Measurements from ENCODE around the gene ATP12A. TPM values are rescaled to one million over a fixed set of nuclear protein-coding genes. Genes with fewer than 3 reads are reported as not detected.

The ATP12A gene
- 0.28 TPM in 1 of 2 replicates, not detected in the other for total RNA-seq (ENCODE audit: low replicate concordance)

DNA sequence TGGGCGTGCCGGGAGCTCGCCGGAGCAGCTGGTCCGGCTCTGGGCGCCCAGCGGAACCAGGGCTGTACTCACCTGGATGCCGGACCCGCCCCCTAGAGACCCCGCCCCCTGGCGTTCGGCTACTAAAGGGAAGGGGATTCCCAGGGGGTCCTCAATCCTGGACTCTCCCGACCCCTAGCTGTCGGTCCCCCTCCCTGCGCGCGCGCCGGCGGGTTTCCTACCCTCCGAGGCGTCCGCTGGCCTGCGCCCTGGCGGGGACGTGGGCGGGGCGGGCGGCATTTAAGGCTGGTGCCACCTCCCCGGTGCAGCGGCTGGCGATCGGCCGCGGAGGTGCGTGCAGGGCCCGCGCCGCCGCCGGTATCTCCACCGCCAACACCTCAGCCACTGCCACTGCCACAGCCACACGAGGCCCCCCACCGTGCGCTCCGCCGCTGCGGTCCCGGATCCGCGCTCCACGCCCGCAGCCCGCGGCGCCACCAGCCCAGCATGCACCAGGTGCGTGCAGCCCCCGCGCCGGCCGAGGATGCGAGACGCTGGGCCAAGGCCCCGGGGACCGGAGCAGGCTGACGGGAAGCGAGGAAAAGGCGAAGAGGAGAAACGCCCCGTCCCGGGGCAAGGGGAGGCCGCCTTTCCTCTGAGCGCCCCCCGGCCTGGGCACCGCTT, at the start of gene ATP12A:
Gene ATP12A, plus strand, starts transcription at position 151 of the 663 bp plus-strand sequence. Its CDS starts 336 bp downstream, at position 487.
- H4K20me1 ChIP-seq (ENCODE audit: low read depth) = no peaks in the 10 kb centered on the region
- peak; percentile 81 for DNase-seq (ENCODE audit: low spot score)
- Mint-ChIP-seq H3K4me1 (peaks cover 38% of the 10 kb centered on the region), H3K4me3 (peak within 1 kb of the TSS; percentile 65), H3K36me3 (no peaks in the 10 kb centered on the region), H3K27me3 (ENCODE audit: insufficient read depth, low read depth) (peaks cover 32% of the 10 kb centered on the region), H3K27ac (no peak within 1 kb of the TSS), H3K9me3 (no peaks in the 10 kb centered on the region)
- H3K27ac ChIP-seq = no peak within 1 kb of the TSS
- H3K36me3 ChIP-seq = no peaks in the 10 kb centered on the region
- peak within 1 kb of the TSS; percentile 60 for H3K4me3 ChIP-seq
- TF ChIP-seq EZH2phosphoT487 (IDR thresholded peaks at IDR 0.05) (peak; percentile 58), EZH2 (IDR thresholded peaks at IDR 0.05) (peak; percentile 82)
- TF ChIP-seq, protein P1, sequence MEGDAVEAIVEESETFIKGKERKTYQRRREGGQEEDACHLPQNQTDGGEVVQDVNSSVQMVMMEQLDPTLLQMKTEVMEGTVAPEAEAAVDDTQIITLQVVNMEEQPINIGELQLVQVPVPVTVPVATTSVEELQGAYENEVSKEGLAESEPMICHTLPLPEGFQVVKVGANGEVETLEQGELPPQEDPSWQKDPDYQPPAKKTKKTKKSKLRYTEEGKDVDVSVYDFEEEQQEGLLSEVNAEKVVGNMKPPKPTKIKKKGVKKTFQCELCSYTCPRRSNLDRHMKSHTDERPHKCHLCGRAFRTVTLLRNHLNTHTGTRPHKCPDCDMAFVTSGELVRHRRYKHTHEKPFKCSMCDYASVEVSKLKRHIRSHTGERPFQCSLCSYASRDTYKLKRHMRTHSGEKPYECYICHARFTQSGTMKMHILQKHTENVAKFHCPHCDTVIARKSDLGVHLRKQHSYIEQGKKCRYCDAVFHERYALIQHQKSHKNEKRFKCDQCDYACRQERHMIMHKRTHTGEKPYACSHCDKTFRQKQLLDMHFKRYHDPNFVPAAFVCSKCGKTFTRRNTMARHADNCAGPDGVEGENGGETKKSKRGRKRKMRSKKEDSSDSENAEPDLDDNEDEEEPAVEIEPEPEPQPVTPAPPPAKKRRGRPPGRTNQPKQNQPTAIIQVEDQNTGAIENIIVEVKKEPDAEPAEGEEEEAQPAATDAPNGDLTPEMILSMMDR (IDR thresholded peaks at IDR 0.05) = peak; percentile 48
- no peaks in the 10 kb centered on the region for H3K9me3 ChIP-seq (ENCODE audit: low read depth)
- peaks cover 9% of the 10 kb centered on the region for H3K4me1 ChIP-seq
- H3K9ac ChIP-seq = no peak within 1 kb of the TSS
- H3F3A ChIP-seq (ENCODE audit: low read depth) = peaks cover 16% of the 10 kb centered on the region
- peak within 1 kb of the TSS; percentile 97 for H2AFZ ChIP-seq (replicated peaks)
- peaks cover 53% of the 10 kb centered on the region for H3K27me3 ChIP-seq
- peak within 1 kb of the TSS; percentile 88 for H3K4me2 ChIP-seq
- H3K79me2 ChIP-seq (ENCODE audit: low read depth) = no peaks in the 10 kb centered on the region

DNA sequence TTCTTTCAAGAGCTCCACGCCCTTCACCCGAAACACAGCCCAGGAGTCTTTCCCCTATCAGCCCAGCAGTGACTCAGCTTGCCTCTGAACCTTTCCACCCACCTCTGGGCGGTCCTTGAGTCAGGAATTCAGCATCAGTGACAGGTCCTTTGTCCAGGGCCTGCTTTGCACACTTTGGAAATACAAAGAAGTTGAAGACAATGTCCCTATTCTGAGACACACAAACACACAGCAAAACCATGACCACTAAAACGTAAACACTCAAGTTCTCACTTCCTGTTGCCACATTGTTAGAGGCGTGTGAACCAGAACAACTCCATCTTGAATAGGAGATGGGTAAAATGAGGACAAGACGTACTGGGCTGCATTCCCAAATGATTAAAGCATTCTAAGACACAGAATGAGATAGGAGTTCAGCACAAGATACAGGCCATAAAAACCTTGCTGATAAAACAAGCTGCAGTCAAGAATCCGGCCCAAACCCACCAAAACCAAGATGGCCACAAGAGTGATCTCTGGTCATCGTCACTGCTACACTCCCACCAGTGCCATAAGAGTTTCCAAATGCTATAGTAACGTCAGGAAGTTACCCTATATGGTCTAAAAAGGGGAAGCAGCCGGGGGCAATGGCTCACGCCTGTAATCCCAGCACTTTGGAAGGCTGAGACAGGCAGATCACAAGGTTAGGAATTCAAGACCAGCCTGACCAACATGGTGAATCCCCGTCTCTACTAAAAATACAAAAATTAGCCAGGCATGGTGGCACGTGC, 49.2 kb upstream of the ATP12A start:
- H3K27me3 Mint-ChIP-seq (ENCODE audit: insufficient read depth, low read depth) = peaks cover 12% of the 10 kb centered on the region
- peak overlapping the region; percentile 22 for H3K27ac Mint-ChIP-seq
- Histone ChIP-seq H3K79me2 (ENCODE audit: low read depth) (no peaks in the 10 kb centered on the region), H3F3A (ENCODE audit: low read depth) (no peaks in the 10 kb centered on the region), H3K27me3 (no peaks in the 10 kb centered on the region), H3K4me2 (no peak overlapping the region), H3K4me3 (no peak overlapping the region), H3K9me3 (ENCODE audit: low read depth) (no peaks in the 10 kb centered on the region), H4K20me1 (ENCODE audit: low read depth) (no peaks in the 10 kb centered on the region), H3K4me1 (no peaks in the 10 kb centered on the region), H3K36me3 (no peaks in the 10 kb centered on the region), H3K27ac (no peak overlapping the region), H2AFZ (replicated peaks) (no peak overlapping the region), H3K9ac (no peak overlapping the region)
- DNase-seq (ENCODE audit: low spot score) = peak; percentile 49
- peaks cover 14% of the 10 kb centered on the region for H3K4me1 Mint-ChIP-seq
- no peaks in the 10 kb centered on the region for H3K36me3 Mint-ChIP-seq
- TF ChIP-seq EZH2phosphoT487 (IDR thresholded peaks at IDR 0.05) = no peak
- TF ChIP-seq, protein P1 (IDR thresholded peaks at IDR 0.05) = no peak
- TF ChIP-seq EZH2 (IDR thresholded peaks at IDR 0.05) = no peak
- no peak overlapping the region for H3K4me3 Mint-ChIP-seq
- peaks cover 3% of the 10 kb centered on the region for H3K9me3 Mint-ChIP-seq

DNA sequence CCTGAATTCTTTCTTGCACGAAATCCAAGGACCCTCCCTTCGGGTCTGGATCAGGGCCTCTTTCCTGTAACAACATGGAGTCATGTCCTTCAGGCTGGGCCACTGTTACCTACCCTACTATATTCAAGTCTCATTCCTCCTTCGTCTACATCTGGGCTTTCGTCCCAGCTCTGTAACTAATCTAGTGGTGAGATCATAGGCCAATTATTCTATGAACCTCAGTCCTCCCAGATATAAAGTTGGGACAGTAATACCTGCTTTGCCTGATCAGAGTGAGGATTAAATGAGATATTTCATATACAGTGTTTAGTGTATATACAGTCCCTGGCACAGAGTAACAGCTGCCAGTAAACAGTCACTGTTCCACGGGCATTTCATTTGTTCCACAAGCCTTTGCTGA, 48.3 kb upstream of the ATP12A start:
- Mint-ChIP-seq H3K27ac (no peak overlapping the region), H3K36me3 (no peaks in the 10 kb centered on the region)
- H3F3A ChIP-seq (ENCODE audit: low read depth) = no peaks in the 10 kb centered on the region

More for the DNA sequence above, 48.3 kb upstream of the ATP12A start:
- H3K27ac ChIP-seq = no peak overlapping the region
- no peaks in the 10 kb centered on the region for H3K27me3 ChIP-seq
- TF ChIP-seq EZH2phosphoT487 (IDR thresholded peaks at IDR 0.05) = no peak
- TF ChIP-seq, protein P1 (IDR thresholded peaks at IDR 0.05) = no peak
- no peak for TF ChIP-seq EZH2 (IDR thresholded peaks at IDR 0.05)
- H3K9ac ChIP-seq = no peak overlapping the region
- no peaks in the 10 kb centered on the region for H4K20me1 ChIP-seq (ENCODE audit: low read depth)
- H3K4me1 ChIP-seq = no peaks in the 10 kb centered on the region
- no peaks in the 10 kb centered on the region for H3K36me3 ChIP-seq
- no peak for DNase-seq (ENCODE audit: low spot score)
- H3K4me3 ChIP-seq = no peak overlapping the region
- H3K27me3 Mint-ChIP-seq (ENCODE audit: insufficient read depth, low read depth) = peaks cover 12% of the 10 kb centered on the region
- peaks cover 14% of the 10 kb centered on the region for H3K4me1 Mint-ChIP-seq
- no peak overlapping the region for H3K4me3 Mint-ChIP-seq
- peaks cover 3% of the 10 kb centered on the region for H3K9me3 Mint-ChIP-seq
- no peaks in the 10 kb centered on the region for H3K9me3 ChIP-seq (ENCODE audit: low read depth)
- H3K79me2 ChIP-seq (ENCODE audit: low read depth) = no peaks in the 10 kb centered on the region
- no peak overlapping the region for H3K4me2 ChIP-seq
- H2AFZ ChIP-seq (replicated peaks) = no peak overlapping the region

Measured in neural progenitor cell (in vitro differentiated cells).